GM18502 (cell line): ENCODE measurements around the gene PTPN18.
"Not testable (repeated sequence)": the region's sequence is repeated elsewhere in the genome, so short reads cannot be mapped to it uniquely, and the experiment has no call there.

ENCODE experiments used
- ATAC-seq: cut with Tn5 transposase; IDR thresholded peaks from one replicate; pipeline ENCODE4 v1.9.1; 2021; ENCODE audit warnings: mild to moderate bottlenecking; ENCODE audit not compliant: unreplicated experiment, poor library complexity

The PTPN18 gene, protein sequence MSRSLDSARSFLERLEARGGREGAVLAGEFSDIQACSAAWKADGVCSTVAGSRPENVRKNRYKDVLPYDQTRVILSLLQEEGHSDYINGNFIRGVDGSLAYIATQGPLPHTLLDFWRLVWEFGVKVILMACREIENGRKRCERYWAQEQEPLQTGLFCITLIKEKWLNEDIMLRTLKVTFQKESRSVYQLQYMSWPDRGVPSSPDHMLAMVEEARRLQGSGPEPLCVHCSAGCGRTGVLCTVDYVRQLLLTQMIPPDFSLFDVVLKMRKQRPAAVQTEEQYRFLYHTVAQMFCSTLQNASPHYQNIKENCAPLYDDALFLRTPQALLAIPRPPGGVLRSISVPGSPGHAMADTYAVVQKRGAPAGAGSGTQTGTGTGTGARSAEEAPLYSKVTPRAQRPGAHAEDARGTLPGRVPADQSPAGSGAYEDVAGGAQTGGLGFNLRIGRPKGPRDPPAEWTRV

DNA sequence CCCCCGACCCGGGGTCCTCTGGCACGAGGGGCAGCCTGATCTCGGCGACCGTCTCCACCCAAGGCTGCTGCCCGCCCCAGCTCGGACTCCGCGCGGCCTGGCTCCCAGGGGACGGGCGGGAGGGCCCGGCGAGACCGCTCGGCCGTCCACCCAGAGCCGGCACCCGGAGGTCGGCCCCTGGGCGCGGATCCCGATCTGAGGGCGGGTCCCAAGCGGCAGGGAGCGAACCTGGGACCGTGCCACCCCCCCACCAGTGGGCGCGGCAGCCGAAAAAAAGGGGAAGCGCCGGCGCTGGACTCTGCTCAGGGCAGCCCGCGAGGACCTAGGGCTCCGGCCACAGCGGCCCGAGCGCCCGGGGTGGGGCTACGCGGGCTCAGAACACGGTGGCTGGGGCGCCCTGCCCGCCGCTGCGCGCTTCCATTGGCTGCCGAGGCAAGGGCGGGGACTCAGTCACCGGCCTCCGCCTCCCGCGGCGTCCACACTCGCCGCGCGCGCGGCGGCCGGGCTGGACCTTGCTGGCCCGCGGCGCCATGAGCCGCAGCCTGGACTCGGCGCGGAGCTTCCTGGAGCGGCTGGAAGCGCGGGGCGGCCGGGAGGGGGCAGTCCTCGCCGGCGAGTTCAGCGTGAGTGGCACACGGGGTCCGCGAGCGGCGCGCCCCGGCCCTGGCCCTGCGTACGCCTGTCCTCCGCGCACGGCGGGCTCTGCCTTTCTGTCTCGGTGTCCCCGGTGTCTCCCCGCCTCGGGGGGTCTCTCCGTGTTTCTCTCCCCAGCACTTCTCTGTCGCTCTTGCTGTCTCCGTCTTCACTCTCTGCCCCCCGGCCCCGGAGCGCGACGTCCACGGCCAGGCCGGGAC is at the start of gene PTPN18:
PTPN18 (plus strand) TSS at position 479 of the 854 bp plus-strand sequence; CDS start at position 531, 52 bp downstream.
- peak; percentile 89 for ATAC-seq

DNA sequence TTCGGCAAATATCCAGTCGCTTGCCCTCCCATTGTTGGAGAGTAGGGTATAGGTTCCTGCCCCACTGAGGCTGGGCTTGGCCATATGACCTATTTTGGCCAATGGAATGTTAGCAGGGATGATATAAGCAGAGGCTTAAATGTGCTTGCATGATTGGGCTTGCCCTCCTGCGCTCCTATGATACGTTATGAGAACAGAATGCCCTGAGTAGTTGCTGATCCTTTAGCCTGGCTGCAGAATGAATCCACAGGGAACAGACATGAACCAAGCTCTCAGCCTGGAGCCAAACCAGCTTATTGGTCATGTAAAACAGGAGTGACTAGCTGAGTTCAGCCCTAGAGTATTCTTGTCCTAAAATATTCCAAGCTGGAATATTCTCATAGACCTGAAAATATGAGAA is 48.0 kb upstream of the PTPN18 start:
- ATAC-seq = no peak

DNA sequence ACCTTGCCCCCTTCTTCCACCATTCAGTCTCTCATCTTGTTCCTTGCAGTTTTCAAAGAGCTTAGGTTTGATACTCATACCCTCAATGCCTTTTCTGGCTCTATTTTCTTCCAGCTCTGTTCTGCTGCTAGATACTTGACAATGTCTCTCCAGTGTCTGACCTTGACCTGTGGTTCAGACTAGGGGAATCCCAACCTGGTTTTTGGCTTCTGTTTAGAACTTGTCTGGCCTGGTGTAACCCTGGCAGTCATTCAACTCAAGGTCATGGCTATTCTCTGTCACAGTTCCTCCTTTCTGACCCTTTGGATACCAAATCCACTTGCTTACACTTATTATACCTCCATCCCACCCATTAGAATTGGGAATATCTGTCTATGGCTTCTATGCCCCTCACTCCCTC is 45.0 kb upstream of the PTPN18 start:
- ATAC-seq = peak; percentile 55

DNA sequence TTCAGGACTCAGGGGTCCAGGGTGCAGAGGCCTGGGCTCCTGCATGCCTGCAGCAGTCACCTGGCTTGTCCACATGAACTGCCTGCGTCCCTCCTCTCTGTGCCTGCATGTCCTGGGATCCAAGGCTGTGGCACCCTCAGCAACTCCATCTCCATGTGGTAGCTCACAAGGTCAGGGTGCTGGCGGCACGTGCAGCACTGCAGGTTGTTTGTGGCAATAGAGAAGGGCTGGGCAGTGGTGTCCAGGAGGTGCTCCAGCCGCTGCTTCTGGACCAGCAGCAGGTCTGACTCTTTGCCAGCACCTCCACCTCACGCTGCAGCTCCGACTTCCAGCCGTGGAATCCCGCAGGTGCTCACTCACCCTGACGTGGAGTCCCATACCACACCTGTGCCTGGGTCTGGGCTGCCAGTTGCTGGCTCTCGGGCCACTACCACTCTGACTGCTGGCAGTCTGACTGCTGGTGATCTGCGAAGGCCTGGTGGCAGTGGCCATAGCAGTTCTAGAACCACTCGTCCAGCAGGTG is 42.0 kb upstream of the PTPN18 start:
- no peak for ATAC-seq

DNA sequence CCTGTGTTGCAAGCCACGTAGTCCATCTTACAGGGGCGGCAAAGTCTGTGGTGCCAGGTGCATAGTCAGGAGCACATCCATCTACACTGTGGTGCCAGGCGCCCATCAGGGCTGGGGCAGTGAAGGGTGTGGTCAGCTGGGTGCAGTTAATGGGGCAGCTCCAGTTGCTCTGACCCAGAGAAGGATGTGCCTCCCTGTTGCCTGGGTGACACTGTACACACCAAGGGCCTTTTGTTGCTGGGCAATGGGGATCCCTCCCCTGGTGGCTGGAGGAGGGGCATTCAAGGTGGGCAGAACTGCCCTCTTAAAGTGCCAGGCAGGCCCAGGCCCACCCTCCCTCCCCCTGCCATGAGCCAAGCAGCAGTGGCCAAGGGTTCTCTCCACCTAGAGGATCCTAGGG is 41.5 kb upstream of the PTPN18 start:
- ATAC-seq = no peak

DNA sequence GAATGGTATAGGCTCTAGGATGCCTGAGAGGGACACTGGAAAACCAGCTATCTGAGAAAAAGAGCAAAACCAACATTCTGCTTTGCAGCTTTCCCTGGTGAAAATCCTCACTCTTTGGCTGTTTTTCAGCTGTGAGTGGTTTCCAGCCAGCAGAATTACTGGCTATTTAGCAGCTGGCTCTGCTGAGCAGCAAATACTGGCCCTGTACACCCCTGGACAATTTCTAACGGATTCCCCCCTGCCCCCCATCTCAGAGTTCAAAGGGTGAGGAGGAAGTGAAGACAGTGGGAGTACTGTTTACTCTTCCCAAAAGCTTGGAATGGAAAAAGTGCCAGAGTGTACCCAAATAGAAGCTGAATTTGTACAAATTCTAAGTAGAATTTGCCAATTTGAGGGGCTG is 39.3 kb upstream of the PTPN18 start:
- no peak for ATAC-seq

DNA sequence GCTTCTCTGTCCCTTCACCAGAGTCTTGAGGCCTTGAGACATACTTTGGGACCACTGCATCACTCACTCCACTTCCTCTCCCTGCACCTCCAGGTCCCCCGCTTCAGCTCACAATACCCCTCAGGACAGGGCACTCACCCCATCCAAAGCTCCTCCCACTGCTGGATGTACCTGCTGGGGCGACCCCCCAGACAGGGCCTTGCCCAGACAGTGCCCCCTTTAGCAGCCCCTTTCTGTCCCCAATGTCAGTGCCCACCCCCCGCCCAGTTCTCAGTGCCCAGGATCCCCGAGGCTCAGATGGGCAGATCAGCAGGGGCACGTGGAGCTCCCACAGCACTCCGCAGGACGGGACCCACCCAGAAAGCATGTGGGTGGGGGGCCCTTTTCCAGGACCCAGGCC is 37.0 kb upstream of the PTPN18 start:
- no peak for ATAC-seq

DNA sequence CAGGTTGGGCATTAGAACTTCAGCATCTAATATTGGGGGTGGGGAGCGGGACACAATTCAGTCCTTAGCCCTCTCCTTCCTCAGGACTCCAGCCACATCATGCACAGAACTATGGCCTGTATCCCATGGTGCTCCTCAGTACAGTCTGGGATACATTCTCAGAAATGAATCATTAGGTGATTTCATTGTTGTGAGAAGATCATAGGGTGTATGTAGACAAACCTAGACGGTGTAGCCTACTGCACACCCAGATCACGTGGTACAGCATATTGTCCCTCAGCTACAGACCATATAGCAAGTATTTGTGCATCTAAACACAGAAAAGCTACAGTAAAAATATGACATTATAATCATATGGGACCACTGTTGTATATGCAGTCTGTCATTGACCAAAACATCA is 36.3 kb upstream of the PTPN18 start:
- no peak for ATAC-seq

DNA sequence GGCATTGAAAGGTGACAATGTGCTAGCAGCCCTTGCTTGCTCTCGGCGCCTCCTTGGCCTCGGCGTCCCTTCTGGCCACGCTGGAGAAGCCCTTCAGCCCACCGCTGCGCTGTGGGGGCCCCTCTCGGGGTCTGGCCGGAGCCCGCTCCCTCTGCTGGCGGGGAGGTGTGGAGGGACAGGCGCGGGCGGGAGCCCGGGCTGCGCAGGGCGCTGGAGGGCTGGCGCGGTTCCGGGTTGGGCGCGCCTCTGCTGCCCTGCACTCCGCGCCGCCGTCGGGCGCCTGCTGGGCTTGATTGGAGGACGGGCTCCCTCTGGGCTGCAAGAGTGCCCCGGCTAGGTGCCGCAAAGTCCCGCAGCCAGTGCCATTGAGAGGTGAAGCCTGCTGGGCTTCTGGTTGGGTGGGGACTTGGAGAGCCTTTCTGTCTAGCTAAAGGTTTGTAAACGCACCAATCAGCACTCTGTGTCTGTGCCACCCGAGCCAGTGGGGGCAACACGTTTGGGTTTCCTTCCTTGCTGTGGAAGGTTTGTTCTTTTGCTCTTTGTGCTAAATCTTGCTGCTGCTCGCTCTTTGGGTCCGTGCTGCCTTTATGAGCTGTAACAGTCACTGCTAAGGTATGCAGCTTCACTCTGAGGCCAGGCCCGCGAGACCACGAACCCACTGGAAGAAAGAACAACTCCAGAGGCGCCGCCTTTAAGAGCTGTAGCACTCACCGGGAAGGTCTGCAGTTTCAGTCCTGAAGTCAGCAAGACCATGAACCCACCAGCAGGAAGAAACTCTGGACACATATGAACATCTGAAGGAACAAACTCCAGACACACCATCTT is 27.9 kb upstream of the PTPN18 start:
- no peak for ATAC-seq

DNA sequence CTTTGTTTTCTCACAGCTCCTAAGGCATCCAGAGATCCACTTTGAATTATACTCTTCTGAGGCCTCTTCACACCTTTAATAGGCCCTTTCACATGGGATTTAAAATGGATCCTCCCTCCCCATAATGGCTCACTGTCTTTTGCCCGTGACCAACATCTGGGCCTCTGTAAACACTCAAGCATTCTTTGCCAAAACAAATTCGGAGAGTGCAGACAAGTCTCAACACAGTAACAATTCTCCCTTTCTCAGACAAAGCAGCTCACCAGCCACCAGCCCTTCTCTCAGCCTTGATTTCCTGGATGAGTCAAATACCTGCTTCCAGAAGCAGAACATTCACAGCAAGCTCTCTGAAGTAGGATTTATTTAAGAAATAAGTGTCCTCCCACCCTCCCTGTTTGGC is 27.1 kb upstream of the PTPN18 start:
- no peak for ATAC-seq

DNA sequence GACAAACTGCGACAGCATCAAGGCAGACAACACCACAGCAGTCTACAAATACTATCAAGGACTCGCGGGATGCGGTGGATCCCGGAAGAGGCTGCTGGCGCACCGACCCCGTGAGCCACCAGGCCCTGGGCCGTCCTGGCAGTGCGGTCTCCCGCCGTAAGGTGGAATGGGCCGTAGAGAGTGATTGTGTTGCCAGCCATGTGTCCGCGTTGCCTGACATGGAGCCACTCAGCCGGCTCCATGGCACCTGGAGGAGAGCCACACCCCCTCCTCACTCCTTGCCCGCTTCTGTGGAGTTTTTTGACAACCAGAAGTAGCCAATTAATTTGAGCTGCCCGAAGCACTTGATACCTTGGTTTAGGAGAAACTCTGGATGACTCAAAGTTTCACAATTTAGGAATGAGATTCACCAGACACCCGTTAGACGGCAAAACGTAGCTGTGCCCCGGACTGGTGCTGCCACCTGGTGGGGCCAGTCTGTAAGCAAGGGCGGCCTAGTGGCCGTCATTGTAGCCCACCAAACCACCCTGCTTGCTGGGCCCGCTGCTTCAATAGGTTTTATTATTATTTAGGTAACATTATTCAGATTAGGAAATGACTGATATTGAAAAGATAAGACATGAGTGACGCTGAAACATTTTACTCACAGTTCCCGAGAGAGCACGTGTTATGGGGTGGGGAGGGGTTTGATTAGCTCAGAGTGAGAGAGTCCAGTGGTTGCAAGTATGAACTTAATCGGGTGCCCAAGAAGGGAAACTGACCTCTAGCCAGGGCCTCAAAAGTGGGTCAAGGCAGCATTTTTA is 23.4 kb upstream of the PTPN18 start:
- ATAC-seq = peak; percentile 64

DNA sequence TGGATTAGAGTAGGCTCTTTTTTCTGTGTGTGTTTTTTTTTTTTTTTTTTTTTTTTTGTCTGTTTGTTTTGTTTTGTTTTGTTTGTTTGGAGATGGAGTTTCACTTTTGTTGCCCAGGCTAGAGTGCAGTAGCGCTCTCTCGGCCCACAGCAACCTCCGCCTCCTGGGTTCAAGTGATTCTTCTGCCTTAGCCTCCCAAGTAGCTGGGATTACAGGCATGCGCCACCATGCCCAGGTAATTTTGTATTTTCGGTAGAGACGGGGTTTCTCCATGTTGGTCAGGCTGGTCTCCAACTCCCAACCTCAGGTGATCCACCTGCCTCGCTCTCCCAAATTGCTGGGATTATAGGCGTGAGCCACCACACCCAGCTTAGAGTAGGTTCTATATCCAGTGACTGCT is 22.6 kb upstream of the PTPN18 start:
- not testable (repeated sequence) for ATAC-seq

DNA sequence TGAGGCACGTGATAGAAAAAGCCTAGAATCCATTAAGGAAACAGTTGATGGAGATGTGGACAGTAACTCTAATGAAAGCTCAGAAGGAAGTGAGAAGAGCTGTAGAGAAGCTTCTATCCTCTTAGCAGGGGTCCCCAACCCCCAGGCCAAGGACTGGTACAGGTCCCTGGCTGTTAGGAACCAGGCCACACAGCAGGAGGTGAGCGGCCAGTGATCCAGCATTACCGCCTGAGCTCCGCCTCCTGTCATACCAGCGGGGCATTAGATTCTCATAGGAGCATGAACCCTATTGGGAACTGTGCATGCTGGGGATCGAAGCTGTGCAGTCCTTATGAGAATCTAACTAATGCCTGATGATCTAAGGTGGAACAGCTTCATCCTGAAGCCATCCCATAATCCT is 21.8 kb upstream of the PTPN18 start:
- no peak for ATAC-seq

DNA sequence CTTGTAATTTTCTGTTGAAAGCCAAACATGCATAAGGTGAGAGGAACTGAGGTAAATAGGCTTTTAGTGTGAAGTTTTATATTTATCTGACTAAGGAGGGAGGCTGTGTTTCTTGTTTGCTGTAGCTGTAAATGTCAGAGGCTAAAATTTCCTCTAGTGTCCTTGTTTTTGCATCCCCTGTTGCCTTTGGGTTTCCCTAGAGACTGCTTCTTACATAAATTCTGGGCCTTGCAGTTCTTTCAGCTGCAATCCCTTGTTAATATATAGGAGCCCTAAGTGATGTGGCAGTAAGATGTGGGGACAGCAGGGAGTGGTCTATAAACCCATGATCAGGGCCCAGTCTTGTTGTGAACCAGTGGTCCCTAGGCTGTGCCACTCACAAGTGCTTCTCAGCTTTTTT is 20.6 kb upstream of the PTPN18 start:
- ATAC-seq = no peak

DNA sequence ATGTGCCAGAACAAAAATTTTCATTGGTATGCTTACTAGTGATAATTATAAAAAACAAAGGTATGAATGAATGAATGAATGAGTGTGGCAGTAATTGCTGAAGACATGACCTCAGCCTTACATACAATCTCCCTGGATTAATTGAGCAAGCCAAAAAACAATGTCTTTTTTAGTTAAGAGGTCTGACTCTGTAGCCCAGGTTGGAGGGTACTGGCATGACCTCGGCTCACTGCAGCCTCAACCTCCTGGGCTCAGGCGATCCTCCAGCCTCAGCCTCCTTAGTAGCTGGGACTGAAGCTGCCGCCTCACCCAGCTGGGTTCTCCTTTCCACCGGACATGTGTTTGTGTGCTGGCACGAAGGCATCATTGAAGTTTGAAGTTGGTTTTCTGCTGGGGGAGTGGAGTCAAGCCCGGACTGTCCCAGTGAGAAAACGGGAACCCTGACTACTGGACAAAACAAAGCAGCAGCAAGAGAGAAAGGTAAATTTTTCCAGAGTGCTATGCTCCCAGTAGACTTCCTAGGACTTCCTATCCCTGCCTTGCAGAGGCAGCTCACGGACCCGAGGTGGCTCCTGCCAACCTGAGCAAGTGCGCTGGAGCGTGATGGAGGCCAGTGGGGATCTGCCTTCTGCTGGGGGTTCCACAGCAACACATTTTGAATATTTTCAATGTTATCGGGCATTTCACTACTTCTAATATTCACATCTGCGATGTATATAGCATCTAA is 19.5 kb upstream of the PTPN18 start:
- ATAC-seq = no peak

DNA sequence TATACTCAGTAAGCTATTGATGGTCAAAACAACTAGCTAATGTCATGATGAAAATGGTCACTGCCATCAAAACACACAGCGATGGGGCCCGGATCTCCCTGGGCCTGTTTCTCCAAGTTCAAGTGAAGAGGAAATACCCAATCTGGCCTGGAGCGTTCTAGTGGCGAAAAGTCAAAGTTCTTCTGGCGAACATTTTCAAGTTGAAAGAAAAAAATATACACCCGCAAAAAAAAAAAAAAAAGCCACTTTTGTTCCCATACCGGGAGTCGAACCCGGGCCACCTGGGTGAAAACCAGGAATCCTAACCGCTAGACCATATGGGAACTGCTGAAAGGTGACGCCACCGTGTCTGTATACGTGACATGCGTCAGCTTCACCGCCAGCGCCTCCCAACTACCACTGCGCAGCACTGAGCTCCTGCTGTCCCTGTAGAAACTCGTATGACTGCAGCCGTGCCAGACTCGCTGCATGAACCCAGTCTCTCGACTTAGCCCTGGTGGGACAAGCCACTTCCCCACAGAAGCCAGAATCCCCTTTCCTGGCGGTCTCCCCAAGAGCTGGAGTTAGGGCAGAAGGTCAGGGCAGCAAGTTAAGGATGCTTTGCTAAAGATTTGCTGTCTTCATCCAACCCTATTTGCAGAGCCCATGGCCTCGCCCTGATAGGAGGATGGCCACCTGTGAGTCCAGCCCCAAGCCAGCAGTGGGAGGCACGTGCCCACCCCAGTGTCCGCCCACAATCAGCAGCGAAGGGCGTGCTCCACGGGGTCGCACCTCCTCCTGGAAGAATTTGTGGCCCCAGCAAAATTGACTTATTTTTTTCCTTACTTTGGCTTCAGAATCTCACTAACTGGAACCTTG is 18.8 kb upstream of the PTPN18 start:
- ATAC-seq = peak; percentile 63

DNA sequence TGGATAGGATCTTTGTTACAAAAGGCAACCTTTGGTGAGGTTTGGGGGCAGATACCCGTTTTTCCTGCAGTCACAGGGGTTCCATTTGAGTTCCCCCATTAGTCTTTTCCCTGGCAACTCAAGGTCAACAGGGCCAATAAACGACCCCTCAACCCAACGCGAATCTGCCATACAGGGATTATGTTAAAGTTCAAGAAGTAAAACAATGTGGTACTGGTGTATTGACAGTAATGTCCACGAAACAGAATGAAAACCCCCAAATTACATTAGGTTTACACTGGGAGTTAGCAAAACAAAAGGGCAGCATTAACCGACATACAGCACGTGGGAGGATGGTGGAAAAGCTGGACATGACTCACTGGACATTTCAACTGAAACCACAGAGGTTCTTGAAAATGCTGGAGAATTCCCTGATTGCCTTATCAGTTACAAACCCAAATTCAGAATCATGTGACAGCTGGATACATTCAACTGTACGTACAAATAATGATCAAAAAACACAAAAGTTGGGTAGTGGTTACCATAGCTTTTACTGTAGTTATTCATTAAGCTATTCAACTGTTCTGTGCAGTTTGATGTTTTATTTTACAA is 18.0 kb upstream of the PTPN18 start:
- no peak for ATAC-seq
